Hepatocyte (in vitro differentiated cells): ENCODE data around the gene FSIP1.

ENCODE experiments used
- CTCF ChIP-seq: fragments of 200-600 bp; sonication (generic); IDR thresholded peaks from 2 replicates; pipeline ENCODE4 v1.5.1; 2016; ENCODE audit warnings: antibody characterized with exemption, mild to moderate bottlenecking; ENCODE audit not compliant: poor library complexity
- EZH2 ChIP-seq: fragments of 200-600 bp; sonication (generic); IDR thresholded peaks from 2 replicates; pipeline ENCODE4 v1.6.1; 2016; ENCODE audit warnings: antibody characterized with exemption, mild to moderate bottlenecking, borderline replicate concordance

DNA sequence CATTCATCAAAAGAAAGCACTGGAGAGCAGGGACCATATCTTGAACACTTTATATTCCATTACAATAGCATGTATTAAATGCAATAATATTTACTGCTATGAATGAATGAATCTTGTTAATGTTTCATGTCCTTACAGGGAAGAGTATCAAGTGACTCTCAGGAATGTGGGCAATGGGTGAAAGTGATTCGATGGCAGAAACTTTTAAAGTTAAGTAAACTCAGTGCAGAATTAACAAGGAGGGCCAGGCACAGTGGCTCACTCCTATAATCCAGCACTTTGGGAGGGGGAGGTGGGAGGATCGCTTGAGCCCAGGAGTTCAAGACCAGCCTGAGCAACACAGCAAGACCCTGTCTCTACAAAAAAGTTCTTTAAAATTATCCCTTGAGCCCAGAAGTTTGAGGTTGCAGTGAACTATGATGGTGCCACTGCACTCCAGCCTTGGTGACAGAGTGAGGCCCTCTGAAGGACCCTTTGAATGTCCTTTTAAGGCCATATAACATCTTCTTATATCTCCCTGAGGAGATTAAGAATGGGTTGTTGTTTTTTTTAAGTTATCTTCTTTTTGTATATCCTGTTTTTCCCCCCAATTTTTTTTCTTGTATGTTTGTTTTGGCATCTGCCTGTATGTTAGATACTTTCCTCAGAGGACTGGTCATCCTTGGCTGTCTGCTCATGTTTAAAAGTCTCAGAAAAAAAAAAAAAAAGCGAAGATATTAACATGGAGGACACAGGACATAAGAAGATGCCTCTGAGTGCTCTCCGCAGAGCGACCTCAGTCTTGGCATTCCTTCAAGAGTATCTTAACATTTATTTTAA is 9.6 kb upstream of the FSIP1 start:
- no peak for TF ChIP-seq CTCF
- no peak for TF ChIP-seq EZH2
